CMK (cell line): ENCODE measurements around the gene SLAMF9.

Experiments
- DNase-seq: peaks from one replicate; pipeline ENCODE4 v3.0.0-alpha.2; 2010; ENCODE audit warnings: low read depth

SLAMF9 gene

DNA sequence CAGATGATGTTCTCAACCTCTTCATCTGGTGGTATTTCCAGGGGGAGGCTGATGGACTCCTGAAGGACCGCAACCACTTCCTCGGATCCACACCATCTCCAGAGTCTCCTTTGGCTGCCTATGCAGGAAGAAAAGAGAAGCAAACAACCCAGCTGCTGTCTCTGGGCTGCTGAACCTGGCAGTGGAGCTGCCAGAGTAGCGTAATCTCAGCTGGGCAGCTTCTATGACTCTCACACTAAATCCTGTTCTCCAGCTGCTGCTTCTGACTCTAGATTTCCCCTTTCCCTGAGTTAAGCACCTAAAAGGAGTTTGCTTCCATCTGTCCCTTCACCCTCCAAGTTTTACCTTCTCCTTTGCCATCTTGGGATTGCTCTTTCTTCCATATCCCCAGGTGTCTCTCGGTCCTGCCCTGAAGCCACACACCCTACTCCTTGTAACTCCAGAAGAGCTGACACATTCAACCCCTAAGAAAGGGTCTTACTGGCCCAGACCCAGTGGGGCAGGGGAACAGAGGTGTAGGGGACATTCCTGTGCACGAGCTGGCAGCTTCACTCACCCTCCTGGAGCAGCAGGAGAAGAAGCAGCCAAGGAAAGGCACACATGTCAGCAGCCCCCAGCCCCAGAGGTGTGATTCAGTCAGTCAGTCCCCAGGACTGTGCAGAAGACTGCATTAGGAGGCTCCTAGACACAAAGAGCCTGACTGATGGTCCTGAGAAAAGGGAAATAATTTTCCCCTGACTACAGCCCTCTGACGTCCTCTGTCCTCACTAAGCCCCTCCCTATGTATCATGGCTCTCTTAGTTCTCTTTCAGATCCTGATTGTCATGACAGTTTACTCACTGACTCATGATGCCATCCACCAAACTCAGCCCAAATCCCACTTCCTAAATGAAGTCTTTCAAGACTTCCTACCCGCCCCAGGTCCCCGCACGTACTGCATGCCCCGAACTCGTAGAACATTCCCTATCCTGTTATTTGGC lies at the start of gene SLAMF9:
TSS of gene SLAMF9 (minus strand) at position 702 of the 980 bp plus-strand sequence. CDS start at position 602, 100 bp downstream.
- DNase-seq: no peak

DNA sequence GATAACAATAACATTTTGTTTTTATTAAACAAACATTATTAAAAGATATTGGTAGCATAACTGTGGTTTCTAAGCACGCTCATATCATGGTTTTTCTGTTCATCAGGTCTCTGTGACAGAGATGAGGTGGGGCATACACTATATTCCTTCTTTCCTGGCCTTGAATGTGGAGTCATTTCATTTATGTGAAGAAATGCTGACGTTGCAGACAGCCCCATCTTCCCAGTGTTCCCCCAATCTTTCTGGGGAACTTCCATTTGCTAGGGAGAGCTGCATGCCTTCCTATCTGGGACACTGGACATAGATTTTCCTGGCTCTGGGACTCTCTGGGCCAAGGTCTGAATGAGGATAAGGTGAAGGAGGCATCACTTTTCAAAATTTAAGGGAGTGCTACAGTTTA lies 47.4 kb upstream of the SLAMF9 start:
- DNase-seq: no peak

DNA sequence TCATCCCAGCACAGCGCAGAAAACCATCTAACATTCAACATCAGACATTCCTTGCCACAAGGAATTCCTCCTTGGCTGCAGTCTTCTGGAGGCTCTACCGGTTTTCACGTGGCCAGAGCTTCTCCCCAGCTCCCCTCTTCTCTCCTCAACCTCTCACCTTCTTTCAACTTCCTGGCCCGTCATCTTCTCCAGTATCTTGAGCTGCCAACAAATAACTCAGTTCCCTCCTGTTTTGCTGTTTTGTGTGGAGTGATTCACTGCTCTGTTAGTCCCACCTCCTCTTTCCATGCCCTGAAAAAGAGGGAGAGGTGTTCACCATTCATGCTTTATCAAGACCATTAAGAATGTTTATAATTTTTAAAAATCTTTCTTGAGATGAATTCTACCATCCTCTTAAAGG lies 45.2 kb upstream of the SLAMF9 start:
- DNase-seq: no peak

DNA sequence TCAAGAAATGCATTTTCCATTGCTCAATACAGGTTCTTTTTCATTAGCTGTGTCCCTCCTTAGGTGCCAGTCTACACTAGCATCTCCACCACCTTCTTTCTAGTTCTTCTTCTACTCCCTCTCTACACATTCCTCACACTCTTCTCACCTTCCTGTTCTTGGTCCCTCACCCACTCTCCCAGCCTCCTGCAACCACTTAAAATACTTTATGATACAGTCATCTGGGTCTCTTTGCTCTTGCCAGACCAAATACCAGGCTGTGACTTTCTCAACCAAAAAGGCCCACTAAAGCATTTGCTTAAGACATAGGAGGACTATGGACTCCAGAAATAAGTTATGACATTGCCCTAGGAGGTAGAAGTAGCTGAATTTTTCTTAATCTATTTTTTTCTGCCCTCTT lies 42.6 kb upstream of the SLAMF9 start:
- DNase-seq: no peak

DNA sequence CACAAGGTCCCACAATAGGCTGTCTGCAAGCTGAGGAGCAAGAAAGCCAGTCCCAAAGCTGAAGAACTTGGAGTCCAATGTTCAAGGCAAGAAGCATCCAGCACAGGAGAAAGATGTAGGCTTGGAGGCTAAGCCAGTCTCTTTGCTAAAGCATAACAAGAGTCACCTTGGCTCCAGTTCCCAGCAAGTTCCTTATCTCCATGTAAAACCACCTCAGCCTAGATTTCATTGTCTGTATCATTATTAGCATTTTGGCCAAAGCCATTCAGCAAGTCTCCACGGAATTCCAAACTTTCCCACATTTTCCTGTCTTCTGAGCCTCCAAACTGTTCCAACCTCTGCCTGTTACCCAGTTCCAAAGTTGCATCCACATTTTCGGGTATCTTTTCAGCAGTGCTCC lies 40.9 kb upstream of the SLAMF9 start:
- DNase-seq: no peak

DNA sequence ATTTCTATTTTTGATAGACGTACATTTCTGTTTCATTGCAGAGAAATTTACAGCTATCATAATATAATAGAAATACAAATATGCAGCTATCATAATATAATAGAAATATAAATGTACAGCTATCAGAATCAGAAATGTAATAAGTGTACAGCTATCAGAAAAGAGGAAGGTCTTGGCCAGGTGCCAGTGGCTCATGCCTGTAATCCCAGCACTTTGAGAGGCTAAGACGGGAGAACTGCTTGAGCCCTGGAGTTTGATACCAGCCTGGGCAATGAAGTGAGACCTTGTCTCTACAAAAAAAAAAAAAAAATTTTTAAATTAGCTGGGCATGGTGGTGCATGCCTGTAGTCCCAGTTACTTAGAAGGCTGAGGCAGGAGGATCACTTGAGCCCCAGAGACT lies 39.9 kb upstream of the SLAMF9 start:
- no peak for DNase-seq

DNA sequence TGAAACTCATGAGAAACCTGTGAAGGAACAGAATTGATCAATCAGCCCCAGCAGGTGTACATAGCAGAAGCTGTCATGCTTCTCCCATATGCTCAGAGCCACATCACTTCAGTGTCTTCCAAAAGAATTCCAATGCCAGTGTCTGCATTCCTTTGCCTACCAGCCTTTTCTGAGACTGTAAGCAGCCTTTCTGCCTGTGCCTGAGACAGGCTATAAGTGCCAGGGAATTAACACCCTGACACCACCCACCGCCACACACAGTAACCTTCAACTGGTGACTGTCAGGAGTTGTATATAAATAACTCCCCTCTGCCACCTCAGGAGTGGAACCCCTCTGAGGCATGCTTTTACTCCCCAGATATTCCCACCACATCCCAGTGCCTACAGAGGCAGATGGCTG lies 38.1 kb upstream of the SLAMF9 start:
- DNase-seq: no peak

DNA sequence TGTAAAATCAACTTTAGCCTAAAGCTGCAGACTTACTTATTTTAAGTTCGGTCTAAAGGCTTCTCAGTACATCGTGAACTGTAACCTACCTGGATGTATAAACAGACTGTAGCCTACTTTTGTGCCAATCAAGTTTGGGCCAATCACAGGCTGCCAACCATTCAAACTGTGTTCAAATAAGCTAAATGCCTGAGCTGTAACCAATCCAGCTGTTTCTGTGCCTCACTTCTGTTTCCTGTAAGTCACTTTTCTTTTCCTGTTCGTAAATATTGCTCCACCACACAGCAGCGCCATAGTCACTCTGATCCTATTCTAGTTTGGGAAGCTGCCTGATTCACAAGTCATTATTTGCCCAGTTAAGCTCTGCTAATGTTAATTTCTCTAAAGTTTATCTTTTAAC lies 37.5 kb upstream of the SLAMF9 start:
- no peak for DNase-seq

DNA sequence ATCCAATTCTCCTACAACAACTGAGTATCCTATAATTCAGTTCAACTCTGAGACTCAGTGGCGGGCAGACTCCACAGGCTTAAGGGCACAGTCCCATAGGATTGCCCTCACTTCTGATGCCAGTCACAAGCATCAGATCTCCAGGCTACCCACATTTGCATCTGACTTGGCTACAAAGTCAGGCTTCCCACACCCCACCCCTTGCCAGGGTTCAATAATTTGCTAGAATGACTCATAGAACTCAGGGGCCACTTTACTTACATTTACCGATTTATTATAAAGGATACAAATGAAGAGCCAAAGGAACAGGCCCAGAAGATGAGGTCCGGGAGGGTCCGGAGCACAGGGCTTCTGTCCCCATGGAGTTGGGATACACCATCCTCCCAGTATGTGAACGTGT lies 36.0 kb upstream of the SLAMF9 start:
- no peak for DNase-seq

DNA sequence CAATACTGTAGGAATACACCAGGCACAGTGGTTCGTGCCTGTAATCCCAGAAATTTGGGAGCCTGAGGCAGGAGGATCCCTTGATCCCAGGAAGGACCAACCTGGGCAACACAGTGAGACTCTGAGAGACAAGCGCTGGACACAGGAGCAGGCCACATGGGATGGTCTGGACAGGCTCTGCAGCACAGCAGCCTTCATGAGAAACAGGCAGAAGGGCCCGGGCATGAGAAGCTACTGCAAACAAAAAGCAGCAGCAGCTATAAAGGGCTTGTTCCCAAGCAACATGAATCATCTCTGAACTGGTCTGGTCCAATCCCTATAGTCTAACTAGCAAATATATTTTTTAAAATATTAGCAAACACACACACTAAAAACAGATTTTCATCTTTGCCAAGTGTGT lies 35.5 kb upstream of the SLAMF9 start:
- no peak for DNase-seq

DNA sequence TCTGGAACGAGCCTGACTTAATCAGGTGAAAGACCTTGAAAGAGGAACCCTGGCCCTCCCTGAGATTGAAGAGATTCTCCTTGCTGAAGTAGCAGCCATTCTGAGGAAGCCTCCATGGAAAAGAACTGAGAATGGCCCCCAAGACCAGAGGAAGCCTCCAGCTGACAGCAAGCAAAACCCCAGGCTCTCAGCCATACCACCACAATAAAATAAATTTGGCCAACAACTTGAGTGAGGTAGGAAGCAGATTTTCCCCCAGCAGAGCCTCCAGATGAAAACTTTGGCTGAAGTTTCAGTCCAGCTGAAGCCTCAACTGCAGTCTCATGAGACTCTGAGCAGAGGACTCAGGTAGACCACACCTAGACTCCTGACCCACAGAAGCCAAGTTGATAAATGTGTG lies 34.0 kb upstream of the SLAMF9 start:
- no peak for DNase-seq

DNA sequence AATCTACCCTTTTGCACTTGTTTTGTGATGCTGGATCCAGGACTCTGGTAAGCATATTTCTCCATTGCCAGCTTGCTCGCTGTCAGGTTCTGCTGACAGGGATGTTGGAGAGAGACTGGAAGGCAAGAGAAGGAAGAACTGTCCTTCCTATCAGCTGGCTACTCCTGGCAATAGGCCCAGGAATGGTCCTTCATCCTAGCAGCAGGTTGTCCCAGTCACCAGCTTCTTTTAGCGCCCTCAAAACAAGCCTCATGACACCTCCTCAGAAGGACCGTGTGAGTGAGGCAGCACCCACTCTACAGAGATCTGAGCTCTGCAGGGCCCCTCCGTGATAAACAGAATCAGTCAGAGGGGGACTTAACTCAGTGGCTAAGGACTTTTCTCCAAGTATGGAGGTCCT lies 33.1 kb upstream of the SLAMF9 start:
- no peak for DNase-seq

DNA sequence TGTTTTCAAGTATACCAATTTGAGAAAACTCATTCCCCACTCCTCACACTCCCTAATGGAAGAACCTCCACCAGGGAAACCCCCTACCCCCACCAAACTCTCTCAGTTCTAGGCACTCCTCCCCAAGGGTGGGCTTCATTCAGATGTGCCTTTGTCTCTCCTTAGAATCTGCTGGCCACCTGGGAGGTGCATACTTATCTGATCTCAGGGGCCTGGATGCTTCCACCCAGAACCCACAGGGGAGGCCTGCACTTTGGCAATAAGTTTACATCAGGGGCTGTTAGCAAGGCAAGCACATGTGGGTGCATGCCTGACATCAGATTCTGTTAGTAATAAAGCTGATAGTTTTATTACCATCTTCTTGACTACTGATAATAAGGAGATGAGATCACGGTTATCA lies 32.5 kb upstream of the SLAMF9 start:
- no peak for DNase-seq

DNA sequence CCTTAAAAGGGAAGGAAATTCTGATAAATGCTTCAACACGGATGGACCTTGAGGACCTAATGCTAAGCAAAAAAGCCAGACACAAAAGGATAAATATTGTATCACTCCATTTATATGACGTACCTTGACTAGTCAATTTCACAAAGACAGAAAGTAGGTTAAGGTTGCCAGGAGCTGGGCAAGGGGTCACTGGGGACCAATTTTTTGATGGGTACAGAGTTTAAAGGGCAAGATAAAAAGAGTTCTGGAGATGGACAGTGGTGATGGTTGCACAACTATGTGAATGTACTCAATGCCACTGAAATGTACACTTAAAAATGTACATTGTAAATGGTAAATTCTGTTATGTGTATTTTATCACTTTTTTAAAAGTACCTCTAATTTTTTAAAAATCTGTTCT lies 32.1 kb upstream of the SLAMF9 start:
- no peak for DNase-seq

DNA sequence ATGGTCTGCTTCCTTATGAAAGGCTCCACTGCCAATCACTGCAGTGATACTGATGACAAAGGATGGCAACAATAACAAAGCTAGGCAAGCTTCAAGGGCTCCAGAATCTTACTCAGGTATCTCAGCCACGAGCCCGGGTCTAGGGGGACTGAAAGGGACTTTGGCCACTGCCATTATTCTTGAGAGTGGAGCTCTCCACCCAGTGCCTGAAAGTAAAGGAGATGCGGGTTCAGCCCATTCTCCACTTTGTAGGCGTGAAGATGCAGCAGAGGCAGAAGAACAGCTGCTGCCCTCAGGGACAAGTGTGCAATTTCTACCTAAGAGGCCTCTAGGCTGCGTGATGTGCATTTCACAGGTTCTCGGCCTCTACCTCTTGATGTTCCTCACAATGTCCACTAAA lies 31.4 kb upstream of the SLAMF9 start:
- no peak for DNase-seq

DNA sequence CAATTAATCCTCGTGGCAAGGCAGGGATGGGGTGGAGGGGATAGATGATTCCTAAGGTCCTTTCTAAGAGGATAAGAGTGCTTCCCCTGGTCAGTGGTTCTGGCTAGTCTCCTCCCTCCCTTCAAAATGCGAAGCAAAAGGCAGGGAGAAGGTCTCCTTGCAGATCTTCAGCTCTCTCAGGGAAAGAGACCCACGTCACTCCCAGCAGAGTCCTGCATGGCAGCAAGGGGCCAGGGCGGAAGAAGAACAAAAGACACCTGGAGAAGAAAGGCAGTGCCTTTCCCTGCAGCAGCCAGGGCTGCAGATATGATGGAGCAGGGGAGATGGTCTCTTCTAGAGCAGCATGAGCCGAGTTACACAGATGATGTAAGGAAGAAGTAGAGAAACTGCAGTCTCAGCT lies 29.6 kb upstream of the SLAMF9 start:
- no peak for DNase-seq

DNA sequence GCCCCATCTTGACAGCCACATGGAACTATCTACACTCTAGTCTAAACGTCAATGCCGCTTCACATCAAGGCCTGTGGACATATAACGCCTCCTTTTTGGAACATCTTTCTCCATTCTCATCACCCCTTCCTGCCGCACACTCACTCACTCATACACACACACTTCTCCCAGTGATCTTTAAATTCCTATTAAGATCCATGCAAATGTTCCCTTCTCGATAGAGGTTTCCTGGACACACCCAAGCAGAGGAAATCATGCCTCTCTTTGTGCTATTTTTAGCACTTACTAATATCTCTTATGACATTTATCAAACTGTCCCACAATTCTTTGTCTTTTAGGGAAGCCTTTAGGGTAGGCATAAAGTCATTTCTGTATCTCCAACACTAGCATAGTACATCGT lies 28.2 kb upstream of the SLAMF9 start:
- no peak for DNase-seq

DNA sequence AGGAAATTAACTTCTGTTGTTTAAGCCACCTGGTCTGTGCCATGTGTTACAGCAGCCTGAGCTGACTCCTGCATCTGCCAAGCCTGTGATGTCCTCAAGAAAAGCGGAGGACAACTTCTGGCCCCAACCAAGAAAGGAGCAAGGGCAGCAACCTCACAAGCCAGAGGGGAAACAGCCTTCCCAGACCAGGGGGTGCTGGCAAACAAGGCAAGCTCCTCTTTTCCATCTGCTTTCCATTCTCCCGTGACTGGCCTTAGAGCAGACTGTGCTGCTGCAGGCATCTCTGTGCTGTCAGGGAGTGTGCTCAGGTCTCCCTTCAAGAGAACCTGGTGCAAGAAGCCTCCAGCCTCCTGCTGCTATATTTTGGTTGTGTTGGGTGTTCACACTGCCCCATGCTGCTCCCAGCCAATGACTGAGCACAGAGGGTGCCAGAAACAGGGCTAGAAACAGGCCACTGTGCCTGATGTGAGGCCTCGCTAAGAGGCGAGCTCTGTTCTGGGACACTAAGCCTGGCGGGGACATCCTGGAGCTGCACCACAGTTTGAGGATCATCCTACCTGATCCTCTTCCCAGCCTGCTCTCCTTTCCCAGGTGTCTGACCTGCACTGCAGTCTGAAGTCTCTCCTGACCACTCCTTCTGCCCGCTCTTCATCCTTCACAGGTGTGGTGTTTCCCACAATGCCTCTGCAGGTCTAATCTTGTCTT lies 27.5 kb upstream of the SLAMF9 start:
- DNase-seq: no peak

DNA sequence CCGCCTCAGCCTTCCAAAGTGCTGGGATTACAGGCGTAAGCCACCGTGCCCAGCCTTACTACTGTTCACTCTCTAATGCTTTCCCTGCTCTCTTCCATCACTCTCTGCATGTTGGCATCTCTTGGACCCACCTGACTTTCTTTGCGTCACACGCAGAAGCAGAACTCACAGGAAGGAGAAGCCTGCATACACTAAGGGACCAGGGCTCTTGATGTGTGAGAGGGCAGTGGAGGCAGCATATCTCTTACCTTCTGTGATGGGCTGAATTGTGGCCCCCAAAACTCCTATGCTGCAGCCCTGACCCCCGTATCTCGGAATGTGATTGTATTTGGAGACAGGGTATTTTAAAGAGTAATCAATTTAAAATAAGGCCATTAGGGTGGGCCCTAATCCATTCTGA lies 26.7 kb upstream of the SLAMF9 start:
- no peak for DNase-seq

DNA sequence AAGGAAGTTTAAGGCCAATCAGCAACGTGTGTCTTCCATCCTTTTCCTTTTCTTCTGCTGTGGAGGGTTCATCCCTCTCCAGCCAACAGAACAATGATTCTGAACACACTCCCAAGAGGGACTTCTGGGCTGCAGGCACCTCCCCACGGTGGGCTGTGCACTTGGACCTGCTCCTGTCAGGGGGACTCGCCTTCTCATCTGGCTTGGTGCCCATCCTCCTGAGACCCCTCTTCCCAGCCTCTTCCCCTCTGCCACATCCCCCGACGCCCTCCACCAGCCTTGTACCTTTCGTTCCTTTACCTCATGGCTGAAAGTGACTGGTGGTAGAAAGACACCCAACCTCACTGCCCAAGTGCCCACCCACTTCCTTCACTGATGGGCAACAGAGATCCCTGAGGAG lies 26.0 kb upstream of the SLAMF9 start:
- DNase-seq: no peak

DNA sequence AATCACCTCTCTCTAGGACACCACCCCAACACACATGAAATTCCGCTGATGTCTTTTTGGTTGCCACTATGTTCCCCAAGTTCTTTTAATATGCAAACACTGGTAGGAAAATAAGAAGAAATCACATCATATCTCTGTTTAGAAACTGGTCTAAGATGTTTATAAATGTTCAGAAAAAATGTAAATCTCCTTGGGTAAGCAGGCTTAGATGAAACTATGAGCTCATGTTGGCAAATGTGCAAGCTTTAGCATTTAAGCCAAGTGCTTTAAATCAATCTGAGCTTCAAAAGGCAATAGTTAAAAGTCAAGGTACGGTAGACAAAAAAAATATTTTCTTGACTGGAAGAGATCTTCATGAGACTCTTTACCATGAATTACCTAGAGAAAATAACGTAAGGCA lies 25.2 kb upstream of the SLAMF9 start:
- no peak for DNase-seq

DNA sequence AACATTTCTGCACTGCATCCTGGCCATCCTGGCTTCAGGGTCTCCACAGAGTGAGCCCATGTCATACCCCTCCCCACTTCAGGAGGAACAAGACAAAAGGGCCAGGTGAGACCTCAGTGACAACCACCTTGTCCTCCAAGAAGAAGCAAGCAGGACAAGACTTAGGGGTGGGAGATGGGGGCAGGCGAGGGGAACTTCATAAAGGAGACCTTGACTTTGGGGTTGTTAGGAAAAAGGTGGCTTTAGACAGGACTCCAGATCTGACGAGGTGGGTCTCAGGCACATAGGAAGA lies 24.0 kb upstream of the SLAMF9 start:
- no peak for DNase-seq

DNA sequence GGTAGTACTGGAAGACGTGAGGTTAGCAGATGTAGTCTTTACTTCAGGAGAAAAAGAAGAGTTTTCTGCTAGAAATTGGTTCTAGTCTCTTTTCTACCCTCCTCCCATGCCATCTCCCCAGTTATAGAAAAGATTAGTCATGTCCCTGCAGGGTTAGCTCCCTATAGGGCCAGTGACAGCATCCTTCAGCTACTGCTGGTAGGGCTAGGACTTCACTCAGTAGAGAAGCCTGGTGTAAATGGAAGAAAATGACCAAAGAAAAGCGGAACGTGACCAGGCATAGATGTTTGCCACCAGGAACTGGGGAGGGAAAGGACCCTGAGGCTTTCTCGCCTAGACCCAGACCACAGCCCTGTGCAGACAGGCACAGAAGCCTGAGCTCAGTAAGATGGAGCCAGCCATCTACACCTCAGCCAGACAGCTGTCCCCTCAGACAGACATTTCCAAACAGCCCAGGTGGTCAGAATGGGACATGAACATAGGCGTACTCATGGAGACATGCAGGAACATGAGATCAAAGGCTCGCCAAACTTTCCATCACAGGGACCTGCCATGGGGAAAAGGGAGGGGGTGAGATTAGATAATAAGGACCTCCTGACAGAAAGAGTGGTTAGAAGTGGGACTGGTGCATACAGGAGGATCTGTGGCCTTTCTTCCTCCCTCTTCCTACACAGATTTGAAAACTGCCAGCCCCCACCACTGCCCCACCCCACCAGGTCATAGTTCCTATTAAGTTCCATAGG lies 23.5 kb upstream of the SLAMF9 start:
- no peak for DNase-seq
